ENCODE results near the gene TBC1D8.

GRCh38 chr2:100964681-100965169 is 186.5 kb downstream of the TBC1D8 start:
- no peak for TF ChIP-seq EZH2 (IDR thresholded peaks at IDR 0.05; ENCODE audit: borderline replicate concordance, insufficient read depth, low read depth, low read length, poor library complexity, severe bottlenecking)
- TF ChIP-seq CTCF (IDR thresholded peaks at IDR 0.05) = no peak

Measured in B cell (primary cell).